DMS53 treated with DMSO at 0.1 percent for 48 hours (cell line): ENCODE results near the gene WDR48.

Experiments
- DNase-seq: peaks from one replicate; lab custom pipeline; 2025; ENCODE audit not compliant: unreplicated experiment; lab: John Stamatoyannopoulos, UW

WDR48 gene

DNA sequence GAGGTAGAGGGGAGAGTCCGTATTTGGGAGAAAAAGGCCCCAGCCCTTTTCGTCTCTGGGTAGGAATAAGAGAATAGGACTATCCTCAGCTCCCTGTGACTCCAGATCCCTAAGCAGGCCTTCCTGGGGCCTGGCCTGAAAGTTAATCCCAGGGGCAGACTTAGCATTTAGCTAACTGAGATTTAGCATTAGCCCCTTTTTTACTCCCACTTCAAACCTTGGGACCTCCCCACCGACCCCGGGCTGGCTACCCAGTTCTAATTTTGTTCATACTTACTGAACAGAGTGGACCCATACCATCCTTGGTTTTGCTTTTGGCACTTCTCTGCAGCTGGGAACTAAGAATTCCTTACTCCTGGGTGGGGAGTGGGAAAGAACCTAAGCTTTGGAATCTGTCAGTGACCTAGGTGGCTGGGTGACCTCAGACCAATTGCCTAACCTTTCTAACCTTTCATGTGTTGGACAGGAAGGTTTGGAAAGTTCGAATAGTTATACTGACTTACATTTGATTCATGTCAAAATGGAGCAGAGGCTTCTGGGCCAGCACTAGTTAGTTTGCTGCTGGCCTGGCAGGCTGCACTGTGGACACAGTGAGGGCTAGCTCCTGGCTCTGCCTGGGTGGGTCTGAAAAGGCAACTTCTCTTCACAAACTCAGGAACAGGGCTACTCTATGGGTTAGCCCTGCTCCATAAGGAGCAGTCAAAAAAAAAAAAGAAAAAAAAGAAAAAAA lies 67.3 kb downstream of the WDR48 start:
- no peak for DNase-seq

DNA sequence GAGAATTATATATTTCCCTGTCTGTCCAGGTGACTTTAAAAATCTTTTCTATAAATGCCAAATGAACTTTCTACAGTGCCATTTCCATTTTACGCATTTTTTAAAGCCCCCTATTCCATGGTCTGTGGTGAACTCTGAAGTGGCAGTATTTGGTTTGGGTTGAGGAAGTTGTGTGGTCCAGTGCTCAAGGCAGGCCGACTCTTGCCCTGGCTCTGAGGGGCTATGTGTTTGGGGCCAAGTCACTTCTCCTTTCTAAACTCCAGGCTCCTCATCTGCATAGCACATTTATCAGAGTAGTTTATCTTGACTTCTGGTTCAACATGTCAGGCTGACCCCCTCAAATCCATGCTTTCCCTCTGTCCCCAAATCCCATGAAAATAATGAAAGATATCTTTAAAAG lies 69.8 kb downstream of the WDR48 start:
- no peak for DNase-seq

DNA sequence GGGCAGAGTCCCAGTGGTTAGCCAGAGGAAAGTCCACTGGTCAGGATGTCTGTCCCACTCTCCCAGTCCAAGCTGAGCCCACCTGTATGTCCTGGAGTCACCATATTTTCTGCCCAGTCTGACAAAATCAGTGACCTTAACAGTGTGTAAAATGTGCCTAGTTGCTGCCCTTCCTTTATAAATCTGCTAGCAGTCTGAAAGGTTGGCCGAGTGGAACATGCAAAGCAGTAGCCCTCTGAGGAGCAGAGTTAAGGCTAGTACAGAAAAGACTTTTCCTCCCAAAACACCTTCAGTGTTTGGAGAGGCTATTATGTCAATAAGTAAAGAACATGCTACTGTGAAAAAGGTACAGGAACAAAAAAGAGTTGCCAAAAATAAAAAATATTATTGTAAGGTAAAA lies 71.0 kb downstream of the WDR48 start:
- DNase-seq: no peak

DNA sequence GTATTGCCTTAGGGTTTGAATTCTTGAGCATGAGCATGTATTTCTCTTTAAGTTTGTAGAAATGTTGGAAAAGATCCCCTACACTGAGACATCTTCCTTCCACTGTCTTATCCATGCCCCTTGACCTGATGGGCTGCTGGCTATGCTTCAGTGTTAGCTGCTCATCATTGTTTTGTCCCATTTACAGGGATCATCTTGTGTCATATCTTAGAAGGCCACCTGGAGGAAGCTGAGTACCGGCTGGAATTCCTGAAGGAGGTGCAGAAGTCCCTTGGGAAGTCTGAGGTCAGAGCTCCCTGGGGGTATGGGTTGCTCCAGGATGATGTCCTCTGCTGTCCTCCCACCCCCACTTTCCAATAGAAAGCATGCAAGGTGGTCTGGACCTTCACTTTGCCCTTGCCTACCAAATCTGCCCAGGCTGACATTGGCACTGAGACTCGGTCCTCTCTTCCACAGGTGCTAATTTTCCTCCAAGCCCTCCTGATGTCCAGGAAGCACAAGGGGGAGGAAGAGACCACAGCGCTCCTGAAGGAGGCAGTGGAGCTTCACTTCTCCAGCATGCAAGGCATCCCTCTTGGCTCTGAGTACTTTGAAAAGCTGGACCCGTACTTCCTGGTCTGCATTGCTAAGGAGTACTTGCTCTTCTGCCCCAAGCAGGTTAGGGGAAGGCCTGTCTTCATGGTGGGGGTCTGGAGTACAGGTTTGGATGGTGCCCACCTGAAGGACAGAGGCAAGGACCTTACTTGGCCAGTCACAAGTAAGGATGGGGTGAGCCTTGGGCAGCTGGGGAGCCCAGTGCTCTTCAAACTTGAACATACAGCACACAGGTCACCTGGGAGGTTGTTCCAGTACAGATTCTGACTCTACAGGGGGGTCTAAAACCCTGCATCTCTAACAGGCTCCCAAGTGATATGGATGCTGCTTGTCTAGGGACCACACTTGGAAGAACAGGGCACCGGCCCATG lies 73.3 kb downstream of the WDR48 start:
- DNase-seq: no peak

DNA sequence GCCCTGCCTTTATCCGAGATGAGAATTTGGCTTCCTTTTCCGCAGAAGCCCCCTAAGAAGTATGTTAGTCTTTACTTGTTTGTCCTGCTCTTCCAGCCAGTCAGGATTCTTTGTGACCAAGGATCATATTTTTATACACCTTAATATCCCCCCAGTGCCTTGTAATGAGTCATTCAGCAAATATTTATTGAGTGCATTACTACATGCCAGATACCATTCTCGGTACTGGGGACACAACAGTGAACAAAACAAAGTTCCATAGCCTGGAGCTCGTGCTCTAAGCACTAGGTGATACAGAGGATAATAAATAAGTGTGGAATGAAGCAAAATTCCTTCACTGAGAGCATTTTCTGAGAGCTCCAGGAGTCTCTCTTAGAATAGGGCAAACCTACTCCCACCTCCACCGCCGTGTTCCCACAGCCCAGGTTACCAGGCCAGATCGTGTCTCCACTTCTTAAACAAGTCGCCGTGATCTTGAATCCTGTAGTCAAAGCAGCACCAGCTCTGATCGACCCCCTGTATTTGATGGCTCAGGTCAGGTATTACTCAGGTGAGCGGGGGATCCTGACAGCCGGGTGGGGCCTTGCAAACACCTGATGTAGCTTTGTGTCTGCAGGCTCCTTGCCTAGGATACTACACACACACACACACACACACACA lies 74.2 kb downstream of the WDR48 start:
- DNase-seq: no peak

DNA sequence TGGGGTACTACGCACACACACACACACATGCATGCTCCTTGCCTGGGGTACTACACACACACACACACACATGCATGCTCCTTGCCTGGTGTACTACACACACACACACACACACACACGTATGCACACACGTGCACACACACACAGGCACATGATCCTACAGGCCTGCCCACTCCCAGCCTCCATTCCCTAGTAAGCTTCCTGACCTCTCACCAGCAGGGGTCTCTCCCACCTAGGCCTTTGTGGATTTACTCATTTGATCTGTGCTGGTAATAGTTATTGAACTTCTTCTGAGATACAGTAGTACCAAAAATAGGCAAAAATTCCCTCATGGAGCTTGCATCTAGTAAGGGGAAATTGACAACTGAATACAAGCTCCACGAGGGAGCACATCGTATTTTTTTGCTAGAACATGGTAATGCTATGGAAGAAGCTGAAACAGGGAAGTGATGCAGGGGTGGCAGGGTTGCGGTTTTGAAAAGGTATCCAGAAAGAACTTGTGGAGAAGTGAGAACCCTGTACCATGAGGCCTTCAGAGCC lies 74.8 kb downstream of the WDR48 start:
- no peak for DNase-seq

DNA sequence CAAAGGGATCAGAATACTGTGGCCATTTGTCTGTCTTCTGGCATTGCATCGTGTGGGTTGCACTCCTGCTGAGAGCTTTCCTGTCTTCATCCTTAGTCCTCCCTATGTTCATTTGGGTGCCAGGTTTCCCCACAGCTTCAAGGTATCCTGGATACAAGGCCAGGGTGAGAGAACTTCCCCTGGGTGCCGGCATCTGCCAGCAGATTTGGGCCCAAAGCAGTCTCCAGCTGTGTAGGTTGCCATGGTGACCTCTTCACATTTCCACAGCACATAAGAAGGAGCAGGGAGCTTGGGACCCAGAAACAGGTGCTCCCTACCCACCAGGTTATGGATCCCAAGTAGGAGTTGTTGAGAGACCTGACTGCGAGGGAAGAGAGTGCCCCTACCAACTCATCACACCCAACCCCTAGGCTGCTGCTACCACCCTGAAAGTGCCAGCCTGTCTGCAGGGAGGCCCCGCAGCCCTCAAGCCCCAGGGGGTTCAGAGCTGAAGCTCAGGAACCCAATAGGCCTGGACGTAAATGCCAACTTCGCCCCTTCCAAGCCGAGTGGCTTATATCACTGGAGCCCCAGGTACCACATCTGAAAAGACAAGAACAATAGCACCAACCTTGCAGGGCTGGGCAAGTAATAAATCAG lies 75.6 kb downstream of the WDR48 start:
- DNase-seq: no peak

DNA sequence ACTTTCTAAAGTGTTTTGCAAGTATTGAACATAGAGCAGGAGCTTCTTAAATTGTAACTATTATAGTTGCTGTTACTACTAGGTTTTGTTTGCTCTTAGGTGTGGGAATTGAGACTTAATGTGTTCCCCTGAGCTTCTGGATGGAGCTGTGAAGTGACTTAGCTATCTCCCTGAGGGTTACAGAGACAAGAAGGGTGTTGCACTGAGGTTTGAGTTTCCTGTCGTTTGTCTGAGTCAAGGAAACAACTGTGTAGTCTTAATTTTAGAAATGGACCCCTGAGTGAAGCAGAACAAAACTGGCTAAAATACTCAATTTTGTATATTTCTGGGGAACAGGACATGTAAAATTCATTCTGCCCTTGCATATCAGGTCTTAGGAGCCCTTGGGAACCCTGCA lies 76.1 kb downstream of the WDR48 start:
- no peak for DNase-seq

DNA sequence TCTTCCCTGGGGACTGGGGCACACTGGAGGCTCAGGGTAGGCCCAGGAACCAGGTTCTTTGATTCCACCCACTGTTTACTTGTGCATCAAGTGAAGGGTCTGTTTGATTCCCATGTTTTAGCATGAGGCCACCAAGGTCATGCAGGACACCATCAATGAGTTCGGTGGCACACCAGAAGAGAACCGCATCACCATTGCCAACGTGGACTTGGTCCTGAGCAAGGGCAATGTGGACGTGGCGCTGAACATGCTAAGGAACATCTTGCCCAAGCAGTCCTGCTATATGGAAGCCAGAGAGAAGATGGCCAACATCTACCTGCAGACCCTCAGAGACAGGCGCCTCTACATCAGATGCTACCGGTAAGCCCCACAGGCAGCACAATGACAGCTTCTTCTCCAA lies 77.1 kb downstream of the WDR48 start:
- DNase-seq: no peak

DNA sequence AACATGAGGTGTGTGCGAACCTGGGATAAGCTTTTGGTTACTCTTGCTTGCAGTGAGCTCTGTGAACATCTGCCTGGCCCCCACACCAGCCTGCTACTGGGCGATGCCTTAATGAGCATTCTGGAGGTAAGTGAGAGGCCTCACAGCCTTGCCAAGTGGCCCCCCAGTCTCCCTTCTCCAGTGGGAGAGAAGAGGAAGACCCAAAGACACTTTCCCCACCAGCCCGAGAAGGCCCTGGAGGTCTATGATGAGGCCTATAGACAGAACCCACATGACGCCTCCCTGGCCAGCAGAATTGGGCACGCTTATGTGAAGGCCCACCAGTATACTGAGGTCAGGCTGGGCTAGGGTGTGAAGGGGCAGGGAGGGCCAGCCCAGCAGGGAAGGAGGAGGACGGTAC lies 78.2 kb downstream of the WDR48 start:
- no peak for DNase-seq

DNA sequence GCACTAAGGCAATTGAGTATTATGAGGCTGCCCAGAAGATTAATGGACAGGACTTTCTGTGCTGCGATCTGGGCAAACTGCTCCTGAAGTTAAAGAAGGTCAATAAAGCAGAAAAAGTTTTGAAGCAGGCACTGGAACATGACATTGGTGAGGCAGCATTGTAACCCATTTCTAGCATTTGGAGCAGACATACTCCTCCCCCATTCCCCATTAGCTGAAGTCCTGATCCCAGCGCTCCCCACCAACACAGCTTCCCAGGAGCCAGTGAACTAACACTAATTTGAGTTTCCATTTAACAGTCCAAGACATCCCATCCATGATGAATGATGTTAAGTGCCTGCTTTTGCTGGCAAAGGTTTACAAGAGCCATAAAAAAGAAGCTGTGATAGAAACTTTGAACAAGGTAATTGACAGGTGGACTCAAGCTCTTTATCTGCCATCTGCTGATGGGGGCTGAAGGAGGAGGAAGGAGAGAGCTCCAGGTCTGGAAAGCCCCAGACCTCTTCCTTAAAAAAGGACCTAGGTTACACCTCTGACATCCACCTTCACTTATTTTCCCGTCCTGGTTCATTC lies 79.0 kb downstream of the WDR48 start:
- DNase-seq: no peak

DNA sequence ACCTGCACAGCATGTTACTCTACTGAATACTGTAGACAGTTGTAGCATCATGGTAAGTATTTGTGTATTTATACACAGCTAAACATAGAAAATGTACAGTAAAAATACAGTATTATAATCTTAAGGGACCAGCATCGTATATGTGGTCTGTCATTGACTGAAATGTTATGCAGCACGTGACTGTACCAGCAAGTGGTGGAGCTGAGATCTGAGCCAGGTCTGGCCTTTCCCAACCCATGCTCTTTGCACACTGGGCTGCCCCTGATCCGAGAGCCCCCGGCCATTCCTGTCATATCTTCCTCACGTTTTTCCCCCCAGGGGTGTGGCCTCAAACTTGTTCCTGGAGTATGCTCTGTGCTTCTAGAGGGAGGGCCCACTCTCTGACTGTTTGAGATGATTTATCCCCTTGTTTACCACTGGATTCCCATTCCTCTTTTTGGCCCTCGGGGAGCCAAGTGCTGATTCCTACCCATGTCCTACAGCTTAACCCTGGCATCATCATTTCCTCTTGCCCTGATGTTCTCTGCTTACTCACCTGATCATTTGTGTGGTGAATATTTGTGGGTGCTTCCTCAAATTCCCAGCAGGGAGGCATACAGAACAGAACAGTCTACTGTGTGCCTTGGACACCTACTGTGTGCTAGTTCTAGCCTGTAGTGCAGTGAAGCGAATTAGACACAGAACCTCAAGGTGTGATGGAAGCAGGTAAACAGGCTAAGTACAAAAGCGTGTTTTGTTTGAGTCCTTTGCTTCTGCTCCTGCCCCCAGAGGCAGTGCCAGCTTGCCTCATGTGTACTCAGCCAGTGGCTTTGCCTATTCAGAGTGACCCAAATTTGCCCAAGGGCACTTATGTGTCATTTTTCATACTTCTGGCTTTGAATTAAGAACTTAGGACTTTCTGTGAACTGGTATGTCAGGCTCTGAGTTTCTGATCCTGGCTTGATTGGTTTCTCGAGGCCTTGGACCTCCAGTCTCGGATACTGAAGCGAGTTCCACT lies 80.6 kb downstream of the WDR48 start:
- no peak for DNase-seq

DNA sequence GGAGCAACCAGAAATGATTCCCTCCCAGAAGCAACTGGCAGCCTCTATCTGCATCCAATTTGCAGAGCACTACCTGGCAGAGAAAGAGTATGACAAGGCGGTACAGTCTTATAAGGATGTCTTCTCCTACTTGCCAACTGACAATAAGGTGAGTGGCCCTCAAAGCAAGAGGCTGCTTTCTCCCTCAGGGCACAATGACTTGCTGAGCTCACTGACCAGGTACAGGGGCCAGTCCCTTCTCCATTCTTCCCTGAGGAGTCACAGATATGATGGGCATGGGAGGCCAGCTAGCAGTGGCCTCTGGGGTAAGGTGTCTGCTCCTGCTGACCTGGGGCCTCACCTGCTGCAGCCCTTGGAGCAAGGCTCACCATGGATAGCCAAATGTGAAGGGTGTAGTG lies 81.3 kb downstream of the WDR48 start:
- DNase-seq: no peak

DNA sequence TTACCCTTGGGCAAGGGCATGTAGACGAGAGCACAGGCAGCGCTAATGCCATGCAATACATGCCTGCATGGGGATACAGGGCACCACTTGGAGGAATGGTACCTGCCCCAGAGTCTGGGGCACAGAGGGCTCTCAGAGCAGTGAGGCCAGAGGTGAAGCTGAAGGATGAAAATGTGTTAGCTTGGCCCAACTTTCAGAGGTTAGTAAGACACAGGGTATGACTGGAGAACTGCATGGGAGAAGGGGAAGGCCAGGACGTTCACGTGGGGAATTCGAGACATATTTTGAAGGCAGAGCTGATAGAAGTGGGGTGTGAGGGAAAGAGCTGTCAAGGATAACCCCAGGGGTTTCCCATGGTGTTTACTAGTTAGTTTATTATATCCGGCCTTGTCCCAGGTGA lies 82.0 kb downstream of the WDR48 start:
- no peak for DNase-seq

DNA sequence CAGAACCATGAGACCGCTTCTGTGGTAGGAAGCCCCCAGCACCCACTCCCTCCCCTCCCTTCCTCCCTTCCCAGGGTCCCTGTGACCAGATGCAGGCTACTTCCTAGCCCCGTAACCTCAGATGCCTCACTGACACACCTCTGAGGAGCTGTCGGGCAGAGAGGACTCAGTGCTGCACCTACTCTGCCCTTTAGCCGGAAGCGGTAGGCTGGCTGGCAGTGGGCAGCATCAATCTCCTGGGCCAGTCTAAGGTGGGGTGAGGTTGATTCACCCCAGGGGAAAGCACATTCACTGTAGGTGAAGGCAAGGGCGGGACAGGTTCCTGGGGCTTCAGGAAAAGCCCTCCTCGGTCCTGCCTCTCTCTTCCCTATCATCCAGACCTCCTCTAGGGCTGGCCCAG lies 82.5 kb downstream of the WDR48 start:
- no peak for DNase-seq

DNA sequence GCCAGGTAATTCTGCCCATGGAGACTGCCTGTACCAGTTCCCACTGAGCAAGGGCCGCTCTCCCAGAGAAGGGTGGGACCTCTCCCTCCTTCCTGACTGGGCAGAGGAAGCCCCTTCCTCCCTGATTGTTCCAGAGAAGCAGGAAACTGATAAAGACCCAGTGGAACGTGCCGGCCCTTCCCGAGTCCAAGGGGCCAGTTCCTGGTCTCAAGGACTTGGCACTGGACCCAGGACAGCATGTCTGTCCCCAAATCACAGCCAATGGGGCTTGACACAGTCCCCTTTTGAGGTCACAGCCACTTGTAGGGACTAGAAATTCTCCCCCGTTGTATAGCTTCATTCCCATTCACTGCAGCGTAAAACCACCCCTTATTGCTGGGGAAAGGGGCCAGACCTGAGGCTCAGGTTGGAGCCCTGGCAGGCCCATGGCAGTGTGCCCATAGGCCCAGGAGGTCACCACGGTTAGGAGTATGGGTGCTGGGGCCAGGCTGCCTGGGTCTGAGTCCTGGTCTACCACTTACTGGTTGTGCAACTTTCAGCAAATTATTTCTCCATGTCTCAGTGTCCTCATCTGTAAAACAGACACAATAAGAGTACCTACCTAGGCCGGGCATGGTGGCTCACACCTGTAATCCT lies 83.5 kb downstream of the WDR48 start:
- DNase-seq: no peak

DNA sequence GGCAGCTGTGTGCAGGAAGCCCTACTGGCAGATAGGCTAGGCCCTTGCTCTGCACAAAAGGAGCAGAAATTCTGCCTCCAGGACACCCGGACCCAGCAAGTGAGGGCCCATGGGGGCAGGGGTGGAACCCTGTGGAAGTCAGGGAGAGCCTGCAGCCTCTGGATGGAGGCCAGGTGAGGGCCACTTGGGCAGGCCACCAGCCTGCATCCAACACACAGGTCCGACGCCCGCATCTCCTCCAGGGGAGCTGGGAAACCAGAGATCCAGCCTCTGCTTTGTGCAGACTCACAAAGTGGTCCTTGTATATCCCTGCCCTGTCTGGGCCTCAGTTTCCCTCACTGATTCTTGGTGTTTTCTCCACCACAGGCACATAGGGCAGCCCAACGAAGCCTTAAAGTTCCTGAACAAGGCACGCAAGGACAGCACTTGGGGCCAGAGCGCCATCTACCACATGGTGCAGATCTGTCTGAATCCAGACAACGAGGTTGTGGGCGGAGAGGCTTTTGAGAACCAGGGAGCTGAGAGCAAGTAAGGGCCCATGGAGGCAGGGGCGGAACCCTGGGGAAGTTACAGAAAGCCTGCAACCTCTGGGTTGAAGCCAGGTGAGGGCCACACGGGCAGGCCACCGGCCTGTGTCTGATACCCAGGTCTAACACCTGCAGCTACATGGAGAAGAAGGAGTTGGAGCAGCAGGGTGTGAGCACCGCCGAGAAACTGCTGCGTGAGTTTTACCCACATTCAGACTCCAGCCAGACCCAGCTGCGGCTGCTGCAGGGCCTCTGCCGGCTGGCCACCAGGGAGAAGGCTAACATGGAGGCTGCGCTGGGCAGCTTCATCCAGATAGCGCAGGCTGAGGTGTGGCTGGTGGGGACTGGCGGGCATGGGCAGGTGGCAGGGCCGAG lies 85.0 kb downstream of the WDR48 start:
- no peak for DNase-seq

DNA sequence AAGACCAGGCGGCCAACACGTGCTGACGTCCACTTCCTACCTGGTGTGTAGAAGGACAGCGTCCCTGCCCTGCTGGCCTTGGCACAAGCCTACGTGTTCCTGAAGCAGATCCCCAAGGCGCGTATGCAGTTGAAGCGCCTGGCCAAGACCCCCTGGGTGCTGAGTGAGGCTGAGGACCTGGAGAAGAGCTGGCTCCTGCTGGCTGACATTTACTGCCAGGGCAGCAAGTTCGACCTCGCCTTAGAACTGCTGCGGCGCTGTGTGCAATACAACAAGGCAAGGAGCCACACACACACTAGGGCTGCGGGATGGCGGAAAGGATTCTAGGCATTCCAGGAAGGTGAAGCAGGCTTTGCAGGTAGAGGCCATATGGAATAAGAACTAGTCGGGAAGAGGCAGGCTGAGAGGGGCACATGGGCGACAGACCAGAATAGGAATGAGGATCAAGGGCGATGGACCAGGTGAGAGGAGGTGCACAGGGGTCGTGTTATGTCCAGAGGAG lies 85.7 kb downstream of the WDR48 start:
- no peak for DNase-seq
